Measurements from ENCODE around the gene GLYR1.

GLYR1 gene

GRCh38 chr16:4828567-4829321 is 18.3 kb downstream of the GLYR1 start:
- H3K9me3 ChIP-seq (ENCODE audit: control insufficient read depth, low read length), result no peaks in the 10 kb centered on the region
- H3K36me3 ChIP-seq (ENCODE audit: control insufficient read depth, insufficient read depth, low read length), result peaks cover 99% of the 10 kb centered on the region
- no peak overlapping the region for H3K4me3 ChIP-seq (ENCODE audit: extremely low read depth, insufficient read depth, low read length, poor library complexity, severe bottlenecking)
- no peaks in the 10 kb centered on the region for H3K4me1 ChIP-seq (ENCODE audit: control insufficient read depth, insufficient read depth, low read length, poor library complexity, severe bottlenecking)
- H3K27ac ChIP-seq (ENCODE audit: low read depth, low read length, severe bottlenecking), result no peak overlapping the region
- 92 to 95% methylated on average over 10 to 11 of the region's 11 CpGs for WGBS, 2 experiments (ENCODE audit: insufficient coverage in 2 of 2)

DNA sequence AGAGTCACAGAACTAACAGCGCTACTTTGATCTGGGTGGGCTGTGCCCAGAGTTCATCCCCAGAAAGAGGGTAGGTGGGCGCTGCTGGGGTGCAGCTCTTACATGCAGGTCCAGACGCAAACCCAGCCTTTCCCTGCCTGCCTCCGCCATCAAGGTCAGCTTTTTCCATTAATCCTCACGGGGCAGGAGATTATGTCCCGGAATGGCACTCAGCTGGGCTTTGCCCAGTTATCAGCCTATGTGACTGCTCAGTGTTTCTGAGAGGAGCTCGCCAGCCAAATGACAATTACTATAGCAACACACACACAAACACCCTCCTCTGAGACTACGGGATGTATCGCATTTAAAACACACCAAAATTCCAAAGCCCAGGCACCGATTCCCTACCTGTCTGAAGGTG is 20.1 kb downstream of the GLYR1 start:
- H3K4me3 ChIP-seq (ENCODE audit: extremely low read depth, insufficient read depth, low read length, poor library complexity, severe bottlenecking), result no peak overlapping the region
- no peak overlapping the region for H3K27ac ChIP-seq (ENCODE audit: low read depth, low read length, severe bottlenecking)
- no peaks in the 10 kb centered on the region for H3K9me3 ChIP-seq (ENCODE audit: control insufficient read depth, low read length)
- 95 to 96% methylated on average over 9 to 10 of the region's 10 CpGs for WGBS, 2 experiments (ENCODE audit: insufficient coverage in 2 of 2)
- H3K36me3 ChIP-seq (ENCODE audit: control insufficient read depth, insufficient read depth, low read length), result peaks cover 98% of the 10 kb centered on the region
- no peaks in the 10 kb centered on the region for H3K4me1 ChIP-seq (ENCODE audit: control insufficient read depth, insufficient read depth, low read length, poor library complexity, severe bottlenecking)

GRCh38 chr16:4826526-4826925 is 20.6 kb downstream of the GLYR1 start:
- peaks cover 98% of the 10 kb centered on the region for H3K36me3 ChIP-seq (ENCODE audit: control insufficient read depth, insufficient read depth, low read length)

DNA sequence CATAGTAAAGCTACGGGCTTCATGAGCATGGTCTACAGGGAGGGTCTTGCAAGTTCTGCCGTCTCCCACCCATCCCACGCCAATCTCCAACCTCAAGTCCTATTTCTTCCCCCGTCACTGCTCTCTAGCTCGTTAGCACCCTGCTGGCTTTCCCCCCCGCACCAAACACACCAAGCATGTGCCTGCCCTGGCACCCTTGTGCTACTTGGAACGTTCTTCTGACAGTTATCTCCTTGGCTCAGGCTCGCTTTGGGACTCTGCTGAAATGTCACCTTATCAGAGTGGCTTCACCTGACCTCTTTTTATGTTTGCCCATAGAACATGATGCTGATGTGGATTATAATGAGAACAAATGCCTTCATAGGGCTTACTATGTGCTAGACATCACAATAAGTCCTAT is 21.9 kb downstream of the GLYR1 start:
- 94 to 100% methylated on average over 5 to 7 of the region's 8 CpGs for WGBS, 2 experiments (ENCODE audit: insufficient coverage in 2 of 2)
- Histone ChIP-seq H3K9me3 (ENCODE audit: control insufficient read depth, low read length) (no peaks in the 10 kb centered on the region), H3K4me3 (ENCODE audit: extremely low read depth, insufficient read depth, low read length, poor library complexity, severe bottlenecking) (no peak overlapping the region), H3K36me3 (ENCODE audit: control insufficient read depth, insufficient read depth, low read length) (peaks cover 98% of the 10 kb centered on the region), H3K27ac (ENCODE audit: low read depth, low read length, severe bottlenecking) (no peak overlapping the region), H3K4me1 (ENCODE audit: control insufficient read depth, insufficient read depth, low read length, poor library complexity, severe bottlenecking) (no peaks in the 10 kb centered on the region)

More at GRCh38 chr16:4826526-4826925, 20.6 kb downstream of the GLYR1 start:
- Histone ChIP-seq H3K9me3 (ENCODE audit: control insufficient read depth, low read length) (no peaks in the 10 kb centered on the region), H3K27ac (ENCODE audit: low read depth, low read length, severe bottlenecking) (no peak overlapping the region), H3K4me1 (ENCODE audit: control insufficient read depth, insufficient read depth, low read length, poor library complexity, severe bottlenecking) (no peaks in the 10 kb centered on the region), H3K4me3 (ENCODE audit: extremely low read depth, insufficient read depth, low read length, poor library complexity, severe bottlenecking) (no peak overlapping the region)
- WGBS, 2 experiments (ENCODE audit: insufficient coverage in 2 of 2), result 97 to 100% methylated on average over 3 of the region's 4 CpGs

GRCh38 chr16:4820652-4821051 is 26.4 kb downstream of the GLYR1 start:
- H3K9me3 ChIP-seq (ENCODE audit: control insufficient read depth, low read length), result no peaks in the 10 kb centered on the region
- H3K36me3 ChIP-seq (ENCODE audit: control insufficient read depth, insufficient read depth, low read length), result peaks cover 90% of the 10 kb centered on the region
- no peak overlapping the region for H3K4me3 ChIP-seq (ENCODE audit: extremely low read depth, insufficient read depth, low read length, poor library complexity, severe bottlenecking)
- H3K27ac ChIP-seq (ENCODE audit: low read depth, low read length, severe bottlenecking), result no peak overlapping the region
- 96 to 98% methylated on average over 6 of the region's 6 CpGs for WGBS, 2 experiments (ENCODE audit: insufficient coverage in 2 of 2)
- no peaks in the 10 kb centered on the region for H3K4me1 ChIP-seq (ENCODE audit: control insufficient read depth, insufficient read depth, low read length, poor library complexity, severe bottlenecking)

DNA sequence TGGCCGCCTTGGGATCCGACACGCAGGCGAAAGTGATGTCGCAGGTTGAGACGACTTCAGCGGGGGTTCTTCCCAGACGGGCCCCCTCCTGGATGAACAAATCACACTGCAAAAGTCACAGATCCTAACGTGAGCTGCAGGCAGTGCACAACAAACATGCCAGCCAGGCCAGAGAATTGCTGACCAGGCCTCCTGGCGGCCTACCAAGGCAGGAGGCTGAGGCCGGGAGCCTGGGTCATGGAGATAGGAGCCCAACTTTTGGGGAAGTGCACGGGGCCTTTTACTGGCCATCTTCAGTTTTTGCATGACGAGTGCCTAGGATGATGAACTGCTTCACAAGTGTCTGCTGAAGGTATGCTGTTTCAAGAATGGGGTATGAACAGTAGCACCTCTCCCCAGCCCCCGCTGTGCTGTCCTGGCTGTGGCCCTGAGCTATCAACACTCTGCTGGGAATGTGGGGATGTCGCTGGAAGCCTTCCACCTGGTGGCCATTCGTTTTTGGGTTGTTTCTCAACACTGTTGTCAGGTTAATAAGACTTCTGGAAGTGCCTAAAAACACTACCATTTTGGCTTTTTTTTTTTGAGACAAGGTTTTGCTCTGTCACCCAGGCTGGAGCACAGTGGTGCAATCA is 32.4 kb downstream of the GLYR1 start:
- 89 to 94% methylated on average over 15 to 16 of the region's 16 CpGs for WGBS, 2 experiments (ENCODE audit: insufficient coverage in 2 of 2)
- Histone ChIP-seq H3K27ac (ENCODE audit: low read depth, low read length, severe bottlenecking) (no peak overlapping the region), H3K36me3 (ENCODE audit: control insufficient read depth, insufficient read depth, low read length) (peaks cover 88% of the 10 kb centered on the region), H3K9me3 (ENCODE audit: control insufficient read depth, low read length) (no peaks in the 10 kb centered on the region), H3K4me3 (ENCODE audit: extremely low read depth, insufficient read depth, low read length, poor library complexity, severe bottlenecking) (no peak overlapping the region), H3K4me1 (ENCODE audit: control insufficient read depth, insufficient read depth, low read length, poor library complexity, severe bottlenecking) (no peaks in the 10 kb centered on the region)

- peaks cover 86% of the 10 kb centered on the region for H3K36me3 ChIP-seq (ENCODE audit: control insufficient read depth, insufficient read depth, low read length)
- H3K4me3 ChIP-seq (ENCODE audit: extremely low read depth, insufficient read depth, low read length, poor library complexity, severe bottlenecking), result no peak overlapping the region
- H3K4me1 ChIP-seq (ENCODE audit: control insufficient read depth, insufficient read depth, low read length, poor library complexity, severe bottlenecking), result no peaks in the 10 kb centered on the region
These were observed 33.0 kb downstream of the GLYR1 start for GRCh38 chr16:4814046-4814445.

DNA sequence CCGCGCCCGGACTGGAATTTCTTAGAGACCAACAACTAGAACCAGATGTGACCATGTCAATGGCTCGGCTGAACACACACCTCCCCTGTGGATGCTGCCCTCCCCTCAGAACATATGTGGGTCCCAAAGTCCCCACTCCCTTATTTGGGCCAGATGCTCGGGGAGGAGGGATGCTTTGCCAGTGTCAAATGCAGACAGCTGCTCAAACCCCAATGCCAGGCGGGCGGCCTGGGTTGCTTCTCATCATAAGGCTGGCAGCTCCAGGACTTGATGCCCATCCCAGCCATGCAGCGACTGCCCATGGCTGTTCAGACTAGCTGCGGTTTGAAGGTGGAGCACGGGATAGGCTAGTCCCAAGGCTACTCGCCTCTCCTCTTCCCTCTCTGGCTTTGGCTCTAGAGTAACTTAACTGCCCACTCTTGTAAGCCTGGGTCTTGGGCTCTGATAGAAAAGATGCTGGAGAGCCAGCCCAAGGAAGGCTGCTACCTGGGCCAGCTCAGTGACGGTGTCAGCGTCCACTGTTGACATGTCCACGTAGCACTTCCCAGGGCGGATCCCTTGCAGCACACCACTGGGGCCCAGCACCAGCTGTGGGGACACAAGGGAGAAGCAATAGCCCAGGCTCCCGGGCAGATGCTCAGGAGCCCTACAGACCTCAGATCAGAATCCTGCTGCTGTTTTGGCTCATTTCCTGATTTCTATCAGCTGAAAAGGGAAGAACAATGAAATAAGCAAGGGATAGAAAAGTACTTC is 33.7 kb downstream of the GLYR1 start:
- H3K4me1 ChIP-seq (ENCODE audit: control insufficient read depth, insufficient read depth, low read length, poor library complexity, severe bottlenecking), result no peaks in the 10 kb centered on the region
- no peak overlapping the region for H3K4me3 ChIP-seq (ENCODE audit: extremely low read depth, insufficient read depth, low read length, poor library complexity, severe bottlenecking)
- H3K9me3 ChIP-seq (ENCODE audit: control insufficient read depth, low read length), result no peaks in the 10 kb centered on the region
- no peak overlapping the region for H3K27ac ChIP-seq (ENCODE audit: low read depth, low read length, severe bottlenecking)
- 95 to 97% methylated on average over 12 to 13 of the region's 16 CpGs for WGBS, 2 experiments (ENCODE audit: insufficient coverage in 2 of 2)
- H3K36me3 ChIP-seq (ENCODE audit: control insufficient read depth, insufficient read depth, low read length), result peaks cover 87% of the 10 kb centered on the region

More at GRCh38 chr16:4814046-4814445, 33.0 kb downstream of the GLYR1 start:
- H3K9me3 ChIP-seq (ENCODE audit: control insufficient read depth, low read length), result no peaks in the 10 kb centered on the region
- H3K27ac ChIP-seq (ENCODE audit: low read depth, low read length, severe bottlenecking), result no peak overlapping the region

GRCh38 chr16:4811773-4812172 is 35.3 kb downstream of the GLYR1 start:
- no peaks in the 10 kb centered on the region for H3K9me3 ChIP-seq (ENCODE audit: control insufficient read depth, low read length)
- 96 to 100% methylated on average over 8 to 9 of the region's 9 CpGs for WGBS, 2 experiments (ENCODE audit: insufficient coverage in 2 of 2)
- no peak overlapping the region for H3K27ac ChIP-seq (ENCODE audit: low read depth, low read length, severe bottlenecking)
- H3K36me3 ChIP-seq (ENCODE audit: control insufficient read depth, insufficient read depth, low read length), result peaks cover 89% of the 10 kb centered on the region
- H3K4me1 ChIP-seq (ENCODE audit: control insufficient read depth, insufficient read depth, low read length, poor library complexity, severe bottlenecking), result no peaks in the 10 kb centered on the region
- no peak overlapping the region for H3K4me3 ChIP-seq (ENCODE audit: extremely low read depth, insufficient read depth, low read length, poor library complexity, severe bottlenecking)

DNA sequence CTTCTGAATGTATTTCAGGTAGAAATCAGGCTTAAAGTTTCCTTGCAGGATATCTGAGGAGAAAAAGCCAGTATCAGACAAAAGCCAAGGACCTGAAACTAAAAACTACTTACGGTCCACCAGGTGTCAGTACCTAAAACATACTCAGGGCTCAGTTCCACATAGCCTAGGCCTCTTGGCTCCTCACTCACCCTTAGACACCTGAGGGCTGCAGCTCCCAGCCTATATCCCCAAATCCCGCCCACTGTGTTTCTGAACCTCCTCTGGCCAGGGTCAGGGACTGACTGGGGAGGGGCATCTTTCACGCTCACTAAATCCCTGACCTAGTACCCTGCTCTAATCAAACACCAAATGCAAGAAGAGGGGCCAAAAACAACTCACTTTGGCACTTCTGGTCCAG is 35.8 kb downstream of the GLYR1 start:
- Histone ChIP-seq H3K4me1 (ENCODE audit: control insufficient read depth, insufficient read depth, low read length, poor library complexity, severe bottlenecking) (no peaks in the 10 kb centered on the region), H3K4me3 (ENCODE audit: extremely low read depth, insufficient read depth, low read length, poor library complexity, severe bottlenecking) (no peak overlapping the region), H3K27ac (ENCODE audit: low read depth, low read length, severe bottlenecking) (no peak overlapping the region), H3K9me3 (ENCODE audit: control insufficient read depth, low read length) (no peaks in the 10 kb centered on the region), H3K36me3 (ENCODE audit: control insufficient read depth, insufficient read depth, low read length) (peaks cover 90% of the 10 kb centered on the region)
- WGBS, 2 experiments (ENCODE audit: insufficient coverage in 2 of 2), result 67 to 100% methylated on average over 1 to 3 of the region's 3 CpGs

Measured in mesodermal cell (in vitro differentiated cells).